Omental fat pad (tissue), 4 donors: ENCODE data around the gene MICAL1. TPM values are rescaled to one million over a fixed set of nuclear protein-coding genes. Genes with fewer than 3 reads are reported as not detected.

Experiments
- ATAC-seq: fragments of 150-250 bp; one replicate; pipeline ENCODE4 v1.9.1; 2016; ENCODE audit warnings: mild to moderate bottlenecking, moderate library complexity; ENCODE audit not compliant: low FRiP score
- DNase-seq: peaks from one replicate; pipeline ENCODE4 v3.0.0-alpha.2; 2019; ENCODE audit warnings: low spot score
- total RNA-seq, 4 donors: library from RNA; depleted of rRNA; stranded (reverse); fragments of >200 nt; gene quantifications; one replicate each; pipeline ENCODE4 v1.1.0, GENCODE V29; 2016
- TF ChIP-seq, protein P1 (sequence below), 3 donors: fragments of 450-650 bp; IDR thresholded peaks; one replicate each; pipeline ENCODE4 v1.5.1; 2016 to 2017; ENCODE audit warnings: antibody characterized with exemption in 3 of 3, mild to moderate bottlenecking in 3 of 3, moderate library complexity in 2 of 3

MICAL1 gene
- total RNA-seq, 4 donors from 2014 or later = 14.0 to 48.7 (median 30.2) TPM

DNA sequence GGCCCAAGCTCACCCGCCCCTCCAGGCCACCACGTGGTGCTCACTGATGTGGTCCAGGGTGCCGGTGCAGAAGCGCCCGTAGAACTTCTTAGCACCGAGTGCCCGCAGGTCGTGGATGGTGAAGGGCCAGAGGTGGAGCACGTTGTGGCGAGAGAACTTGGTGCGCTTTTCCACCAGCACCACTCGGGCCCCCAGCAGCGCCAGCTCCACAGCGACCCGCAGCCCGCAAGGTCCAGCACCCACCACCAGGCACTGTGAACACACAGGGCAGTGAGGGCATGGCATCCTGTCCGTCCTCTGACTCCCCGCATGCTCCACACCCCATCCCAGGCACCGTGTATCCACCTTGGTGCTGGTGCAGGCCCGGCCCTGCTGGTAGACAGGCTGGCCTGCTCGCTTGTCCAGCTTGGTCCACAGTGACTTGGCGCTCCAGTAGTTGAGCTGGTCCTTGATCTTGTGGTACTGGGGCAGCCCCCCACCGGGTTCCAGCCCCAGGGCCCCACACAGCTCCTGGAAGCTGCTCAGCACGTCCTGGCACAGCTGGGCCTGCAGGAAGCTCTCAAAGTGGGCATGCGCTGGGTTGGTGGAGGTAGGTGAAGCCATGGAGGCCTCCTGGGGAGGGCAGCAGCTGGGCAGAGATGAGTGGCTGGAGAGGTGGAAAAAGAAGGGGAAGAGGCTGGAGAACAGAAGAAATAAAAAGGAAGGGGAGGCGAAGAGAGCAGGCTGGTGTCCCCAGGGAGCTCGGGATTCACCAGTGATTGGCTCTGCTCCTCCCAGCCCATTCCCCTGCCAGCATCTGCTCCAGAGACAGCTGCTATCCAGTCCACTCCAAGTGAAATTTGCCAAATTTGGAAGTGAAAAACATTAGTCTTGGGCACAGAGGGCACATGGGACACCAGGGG lies 1.7 kb downstream of the MICAL1 start:
- no peak for DNase-seq
- TF ChIP-seq, protein P1, sequence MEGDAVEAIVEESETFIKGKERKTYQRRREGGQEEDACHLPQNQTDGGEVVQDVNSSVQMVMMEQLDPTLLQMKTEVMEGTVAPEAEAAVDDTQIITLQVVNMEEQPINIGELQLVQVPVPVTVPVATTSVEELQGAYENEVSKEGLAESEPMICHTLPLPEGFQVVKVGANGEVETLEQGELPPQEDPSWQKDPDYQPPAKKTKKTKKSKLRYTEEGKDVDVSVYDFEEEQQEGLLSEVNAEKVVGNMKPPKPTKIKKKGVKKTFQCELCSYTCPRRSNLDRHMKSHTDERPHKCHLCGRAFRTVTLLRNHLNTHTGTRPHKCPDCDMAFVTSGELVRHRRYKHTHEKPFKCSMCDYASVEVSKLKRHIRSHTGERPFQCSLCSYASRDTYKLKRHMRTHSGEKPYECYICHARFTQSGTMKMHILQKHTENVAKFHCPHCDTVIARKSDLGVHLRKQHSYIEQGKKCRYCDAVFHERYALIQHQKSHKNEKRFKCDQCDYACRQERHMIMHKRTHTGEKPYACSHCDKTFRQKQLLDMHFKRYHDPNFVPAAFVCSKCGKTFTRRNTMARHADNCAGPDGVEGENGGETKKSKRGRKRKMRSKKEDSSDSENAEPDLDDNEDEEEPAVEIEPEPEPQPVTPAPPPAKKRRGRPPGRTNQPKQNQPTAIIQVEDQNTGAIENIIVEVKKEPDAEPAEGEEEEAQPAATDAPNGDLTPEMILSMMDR (IDR thresholded peaks at IDR 0.05) = no peak
- ATAC-seq = no peak

DNA sequence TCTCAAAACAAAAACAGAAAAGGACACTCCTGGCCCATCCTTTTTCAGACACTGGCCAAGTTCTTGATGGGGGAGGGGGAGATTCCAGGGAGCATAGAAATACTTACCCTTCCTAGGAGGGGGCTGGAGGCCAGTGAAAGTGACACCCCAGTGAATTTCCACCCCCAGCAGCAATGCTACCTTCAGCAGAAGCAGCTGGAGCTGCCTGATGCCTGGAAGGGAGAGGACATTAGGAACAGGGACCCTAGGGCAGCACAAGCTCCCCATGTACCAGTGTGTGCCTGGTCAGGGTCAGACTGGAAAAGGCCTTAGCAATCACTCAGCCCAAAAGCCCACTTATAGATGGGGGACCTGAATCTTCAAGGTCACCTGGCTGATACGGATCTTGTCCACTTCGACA lies 2.4 kb downstream of the MICAL1 start:
- no peak for ATAC-seq
- DNase-seq = no peak
- TF ChIP-seq, protein P1 (IDR thresholded peaks at IDR 0.05) = no peak

DNA sequence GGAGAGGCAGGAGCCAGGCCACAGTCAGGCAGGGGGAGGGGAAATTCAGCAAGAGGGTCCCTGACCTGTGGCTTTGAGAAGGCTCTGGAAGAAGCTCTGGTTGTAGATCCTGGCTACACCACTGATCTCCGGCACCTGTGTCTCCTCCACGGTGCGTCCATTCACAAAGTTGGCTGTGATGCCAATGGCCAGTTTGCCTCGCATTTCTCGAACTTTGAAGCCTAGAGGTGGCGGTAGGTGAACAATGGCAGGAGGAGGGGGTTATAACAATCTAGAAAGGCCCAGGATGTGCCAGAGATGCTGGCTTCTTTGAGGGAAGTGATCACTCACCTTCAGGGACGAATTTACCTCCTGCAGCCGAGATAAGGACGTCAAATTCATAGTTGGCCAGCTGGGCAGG lies 3.4 kb downstream of the MICAL1 start:
- TF ChIP-seq, protein P1 (IDR thresholded peaks at IDR 0.05) = no peak
- DNase-seq (no peak), ATAC-seq (no peak)

DNA sequence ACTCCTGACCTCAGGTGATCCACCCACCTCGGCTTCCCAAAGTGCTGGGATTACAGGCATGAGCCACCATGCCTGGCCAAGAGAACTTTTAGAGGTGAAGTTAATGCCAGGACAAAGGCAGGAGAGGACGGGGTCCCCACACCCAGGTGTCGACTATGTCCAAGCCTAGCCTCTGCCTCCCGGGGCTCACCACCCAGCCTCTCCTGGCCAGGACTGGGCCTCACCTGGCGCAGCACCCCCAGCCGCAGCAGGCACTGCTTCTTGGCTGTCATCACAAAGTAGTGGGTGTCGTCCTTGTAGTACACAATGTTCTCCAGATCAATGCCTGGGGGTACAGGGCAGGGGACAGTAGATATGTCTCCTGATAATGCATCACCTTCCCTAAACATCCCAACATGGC lies 4.2 kb downstream of the MICAL1 start:
- ATAC-seq = no peak
- TF ChIP-seq, protein P1 (IDR thresholded peaks at IDR 0.05) = no peak
- DNase-seq = no peak

DNA sequence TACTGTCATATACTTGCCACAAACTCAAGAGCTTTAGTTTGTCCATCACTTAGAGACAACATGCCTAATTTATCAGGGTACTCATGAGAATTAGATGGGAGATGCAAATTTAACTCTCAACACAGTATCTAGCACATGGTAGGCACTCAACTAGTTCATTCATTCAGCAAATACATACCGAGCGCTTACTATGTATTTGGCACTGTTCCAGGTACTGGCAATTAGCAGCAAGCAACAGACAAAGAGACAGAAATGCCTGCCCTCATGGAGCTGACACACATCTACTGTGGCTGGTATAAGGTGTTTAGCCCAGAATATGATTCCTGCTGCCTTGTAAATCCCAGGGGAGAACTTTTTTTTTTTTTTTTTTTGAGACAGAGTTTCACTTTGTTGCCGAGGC lies 4.8 kb downstream of the MICAL1 start:
- TF ChIP-seq, protein P1 (IDR thresholded peaks at IDR 0.05) = no peak
- DNase-seq = no peak
- ATAC-seq = no peak

DNA sequence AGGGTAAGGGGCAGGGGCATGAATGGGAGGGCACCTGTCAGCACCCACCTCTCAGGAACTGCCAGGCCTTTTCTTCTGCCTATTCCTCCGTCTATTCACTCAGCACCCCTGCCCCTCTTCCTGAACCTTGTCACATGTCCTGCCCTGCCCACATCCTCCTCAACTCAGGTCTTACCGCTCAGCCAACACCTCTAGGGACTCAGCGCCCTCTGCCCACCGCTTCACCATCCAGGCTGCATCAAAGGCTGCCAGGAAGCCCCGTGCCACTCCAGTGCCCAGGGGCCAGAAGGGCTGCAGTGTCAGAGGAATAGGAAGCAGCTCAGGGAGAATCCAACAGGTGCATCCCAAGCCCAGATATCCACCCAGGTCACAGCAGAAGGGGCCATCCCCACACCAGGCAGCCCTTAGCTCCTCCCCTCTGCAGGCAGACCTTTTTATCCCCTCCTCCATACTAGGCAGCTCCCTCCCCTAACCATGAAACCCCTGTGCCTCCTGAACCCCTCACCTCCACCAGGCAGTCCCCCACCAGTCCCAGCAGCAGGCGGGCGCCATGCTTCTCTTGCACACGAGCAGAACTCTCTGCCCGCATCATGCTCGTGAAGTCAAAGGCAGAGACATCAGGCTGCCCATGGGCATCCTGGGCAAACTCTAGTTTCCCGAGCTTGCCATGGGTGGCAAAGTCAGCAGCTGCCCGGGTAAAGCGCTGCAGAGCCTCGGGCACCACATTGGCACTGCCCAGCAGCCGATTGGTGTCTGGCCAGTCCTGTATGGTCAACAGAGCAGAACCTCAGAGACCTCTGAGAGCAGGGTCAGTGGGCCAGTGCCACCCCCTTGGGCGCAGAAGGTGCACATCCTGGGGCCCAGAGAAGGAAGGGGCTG lies 5.5 kb downstream of the MICAL1 start:
- TF ChIP-seq, protein P1 (IDR thresholded peaks at IDR 0.05) = no peak
- DNase-seq (no peak), ATAC-seq (no peak)
